ENCODE data around the gene NR2C1. TPM values are rescaled to one million over a fixed set of nuclear protein-coding genes. Genes with fewer than 3 reads are reported as not detected.

The NR2C1 gene
- total RNA-seq, 2 experiments from 2014 or later: 42.8 to 43.4 TPM

DNA sequence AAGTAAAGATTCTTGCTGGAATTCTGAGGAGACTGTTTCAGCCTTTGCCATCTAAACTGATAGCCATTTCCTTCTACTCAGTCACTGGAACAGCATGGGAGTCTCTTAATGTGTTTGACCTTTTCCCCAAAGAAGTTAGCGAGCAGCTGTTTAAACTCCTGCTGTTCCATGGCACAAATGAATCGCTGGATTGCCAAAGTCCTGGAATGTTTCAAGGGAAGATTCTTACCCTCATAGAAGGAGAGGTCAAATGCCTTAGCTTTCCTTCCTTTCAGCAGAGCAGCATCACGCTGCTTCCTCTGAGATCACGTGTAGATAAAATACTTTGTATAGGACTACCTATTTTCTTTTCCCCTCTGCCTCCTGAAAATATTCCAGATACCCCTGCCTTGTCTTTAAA, 10.5 kb upstream of the NR2C1 start:
- H4K20me1 ChIP-seq (ENCODE audit: insufficient read depth, low read length): no peaks in the 10 kb centered on the region
- ChIA-PET POLR2A (interaction anchor here (0.5 to 1.1 kb wide), 3 partner anchors 11 to 131 kb away, joined by 3 to 4 read pairs (median 3); partner anchors contain the start of gene NR2C1), CTCF (ENCODE audit: unreplicated experiment) (interaction anchor here (1.2 kb wide), 1 partner anchor 10 kb away, joined by 3 read pairs; the partner anchor contains the start of gene NR2C1)
- no peaks in the 10 kb centered on the region for H3K9me3 ChIP-seq (ENCODE audit: low read length)
- H3K27ac ChIP-seq (ENCODE audit: low read depth, low read length, poor library complexity, severe bottlenecking): no peak overlapping the region
- H3K79me2 ChIP-seq (ENCODE audit: insufficient read depth, low read depth, low read length): no peaks in the 10 kb centered on the region
- TF ChIP-seq, protein P1, sequence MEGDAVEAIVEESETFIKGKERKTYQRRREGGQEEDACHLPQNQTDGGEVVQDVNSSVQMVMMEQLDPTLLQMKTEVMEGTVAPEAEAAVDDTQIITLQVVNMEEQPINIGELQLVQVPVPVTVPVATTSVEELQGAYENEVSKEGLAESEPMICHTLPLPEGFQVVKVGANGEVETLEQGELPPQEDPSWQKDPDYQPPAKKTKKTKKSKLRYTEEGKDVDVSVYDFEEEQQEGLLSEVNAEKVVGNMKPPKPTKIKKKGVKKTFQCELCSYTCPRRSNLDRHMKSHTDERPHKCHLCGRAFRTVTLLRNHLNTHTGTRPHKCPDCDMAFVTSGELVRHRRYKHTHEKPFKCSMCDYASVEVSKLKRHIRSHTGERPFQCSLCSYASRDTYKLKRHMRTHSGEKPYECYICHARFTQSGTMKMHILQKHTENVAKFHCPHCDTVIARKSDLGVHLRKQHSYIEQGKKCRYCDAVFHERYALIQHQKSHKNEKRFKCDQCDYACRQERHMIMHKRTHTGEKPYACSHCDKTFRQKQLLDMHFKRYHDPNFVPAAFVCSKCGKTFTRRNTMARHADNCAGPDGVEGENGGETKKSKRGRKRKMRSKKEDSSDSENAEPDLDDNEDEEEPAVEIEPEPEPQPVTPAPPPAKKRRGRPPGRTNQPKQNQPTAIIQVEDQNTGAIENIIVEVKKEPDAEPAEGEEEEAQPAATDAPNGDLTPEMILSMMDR (conservative IDR thresholded peaks at IDR 0.05; ENCODE audit: low read length): no peak
- TF ChIP-seq EZH2phosphoT487 (IDR thresholded peaks at IDR 0.05; ENCODE audit: borderline replicate concordance, low read depth, low read length): no peak
- no peak overlapping the region for H3K4me3 ChIP-seq (ENCODE audit: low read depth, low read length, poor library complexity, severe bottlenecking)
- no peak for DNase-seq (ENCODE audit: low spot score)
- no peak overlapping the region for H2AFZ ChIP-seq (ENCODE audit: low read length)
- H3K9me2 ChIP-seq (ENCODE audit: insufficient read depth, low read length): no peaks in the 10 kb centered on the region
- peaks cover 8% of the 10 kb centered on the region for H3K4me1 ChIP-seq (ENCODE audit: insufficient read depth, low read length, poor library complexity, severe bottlenecking)
- peaks cover 10% of the 10 kb centered on the region; the same call in 1 of the 2 replicates for H3K36me3 ChIP-seq (ENCODE audit: insufficient read depth, low read length)
- BruUV-seq (replicated peaks): no TSS peak
- intact Hi-C loops (cut with micrococcal nuclease; ENCODE audit: unreplicated experiment): no loop called here
- H3K4me2 ChIP-seq (ENCODE audit: low read length): no peak overlapping the region

DNA sequence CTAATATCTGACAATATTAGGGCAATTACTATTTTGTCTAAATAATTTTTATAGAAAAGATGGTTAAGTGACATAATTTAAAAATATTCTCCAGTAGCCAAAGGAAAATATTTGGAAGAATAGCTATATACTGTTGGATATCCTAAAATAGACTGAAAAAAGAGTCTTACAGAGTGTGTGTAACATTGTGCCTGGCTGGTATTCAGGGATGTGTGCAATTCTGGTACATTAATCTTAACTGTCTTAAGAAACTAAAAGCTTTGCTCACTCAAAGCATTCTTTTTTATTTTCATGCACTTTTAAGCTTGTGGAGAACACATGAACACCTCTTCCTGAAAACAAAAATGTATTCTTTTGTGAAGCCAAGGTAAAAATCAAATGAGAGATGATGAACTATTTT, 10.1 kb upstream of the NR2C1 start:
- H3K4me2 ChIP-seq (ENCODE audit: low read length): no peak overlapping the region

GRCh38 chr12:95077341-95077740, 3.9 kb upstream of the NR2C1 start:
- POLR2A ChIA-PET: interaction anchor here (0.6 kb wide), 1 partner anchor 652 kb away, joined by 3 read pairs; no protein-coding TSS in a partner anchor
- H3K79me2 ChIP-seq (ENCODE audit: insufficient read depth, low read depth, low read length): peaks cover 7% of the 10 kb centered on the region
- DNase-seq (ENCODE audit: low spot score): no peak
- CTCF ChIA-PET (ENCODE audit: unreplicated experiment): no interaction called here
- intact Hi-C loops (cut with micrococcal nuclease; ENCODE audit: unreplicated experiment): no loop called here
- H3K36me3 ChIP-seq (ENCODE audit: insufficient read depth, low read length): no peaks in the 10 kb centered on the region
- H3K9me3 ChIP-seq (ENCODE audit: low read length): no peaks in the 10 kb centered on the region
- H3K4me2 ChIP-seq (ENCODE audit: low read length): no peak overlapping the region
- peaks cover 6% of the 10 kb centered on the region for H3K4me1 ChIP-seq (ENCODE audit: insufficient read depth, low read length, poor library complexity, severe bottlenecking)
- no peak overlapping the region for H3K27ac ChIP-seq (ENCODE audit: low read depth, low read length, poor library complexity, severe bottlenecking)
- no peaks in the 10 kb centered on the region for H3K9me2 ChIP-seq (ENCODE audit: insufficient read depth, low read length)
- H4K20me1 ChIP-seq (ENCODE audit: insufficient read depth, low read length): no peaks in the 10 kb centered on the region
- H2AFZ ChIP-seq (ENCODE audit: low read length): no peak overlapping the region
- no peak overlapping the region for H3K4me3 ChIP-seq (ENCODE audit: low read depth, low read length, poor library complexity, severe bottlenecking)
- TF ChIP-seq EZH2phosphoT487 (IDR thresholded peaks at IDR 0.05; ENCODE audit: borderline replicate concordance, low read depth, low read length): no peak
- TF ChIP-seq, protein P1 (conservative IDR thresholded peaks at IDR 0.05; ENCODE audit: low read length): no peak
- BruUV-seq (replicated peaks): no TSS peak

More for the DNA sequence above, 10.1 kb upstream of the NR2C1 start:
- H3K4me1 ChIP-seq (ENCODE audit: insufficient read depth, low read length, poor library complexity, severe bottlenecking): peaks cover 7% of the 10 kb centered on the region
- no peak for DNase-seq (ENCODE audit: low spot score)
- H3K9me2 ChIP-seq (ENCODE audit: insufficient read depth, low read length): no peaks in the 10 kb centered on the region
- TF ChIP-seq, protein P1 (conservative IDR thresholded peaks at IDR 0.05; ENCODE audit: low read length): no peak
- TF ChIP-seq EZH2phosphoT487 (IDR thresholded peaks at IDR 0.05; ENCODE audit: borderline replicate concordance, low read depth, low read length): no peak
- no peaks in the 10 kb centered on the region for H3K9me3 ChIP-seq (ENCODE audit: low read length)
- H3K79me2 ChIP-seq (ENCODE audit: insufficient read depth, low read depth, low read length): no peaks in the 10 kb centered on the region
- H2AFZ ChIP-seq (ENCODE audit: low read length): no peak overlapping the region
- BruUV-seq (replicated peaks): no TSS peak
- intact Hi-C loops (cut with micrococcal nuclease; ENCODE audit: unreplicated experiment): no loop called here
- ChIA-PET CTCF (ENCODE audit: unreplicated experiment) (interaction anchor here (1.2 kb wide), 1 partner anchor 10 kb away, joined by 3 read pairs; the partner anchor contains the start of gene NR2C1), POLR2A (interaction anchor here (0.6 kb wide), 1 partner anchor 98 kb away, joined by 4 read pairs; no protein-coding TSS in a partner anchor)
- H3K36me3 ChIP-seq (ENCODE audit: insufficient read depth, low read length): peaks cover 5% of the 10 kb centered on the region; the same call in 1 of the 2 replicates
- H3K4me3 ChIP-seq (ENCODE audit: low read depth, low read length, poor library complexity, severe bottlenecking): no peak overlapping the region
- H4K20me1 ChIP-seq (ENCODE audit: insufficient read depth, low read length): no peaks in the 10 kb centered on the region
- no peak overlapping the region for H3K27ac ChIP-seq (ENCODE audit: low read depth, low read length, poor library complexity, severe bottlenecking)
